Brain microvascular endothelial cell (primary cell): ENCODE data around the gene CD3E.

Experiments used
- DNase-seq: peaks from one replicate; pipeline ENCODE4 v3.0.0-alpha.2; 2020
- H3K27ac ChIP-seq: fragments of 250-450 bp; sonication (Bioruptor Pico); 2 replicates; pipeline ENCODE4 v1.5.1; 2020; ENCODE audit warnings: mild to moderate bottlenecking, moderate library complexity
- H3K27me3 ChIP-seq: fragments of 250-450 bp; sonication (Bioruptor Pico); replicated peaks from 2 replicates; pipeline ENCODE4 v1.5.1; 2020; ENCODE audit warnings: mild to moderate bottlenecking
- H3K36me3 ChIP-seq: fragments of 250-450 bp; sonication (Bioruptor Pico); replicated peaks from 2 replicates; pipeline ENCODE4 v1.5.1; 2020; ENCODE audit warnings: mild to moderate bottlenecking
- H3K4me3 ChIP-seq: 2 replicates; pipeline ENCODE4 v1.5.1; 2011; ENCODE audit warnings: low read depth, mild to moderate bottlenecking, control low read depth, low read length, moderate library complexity
- CTCF ChIP-seq: IDR thresholded peaks from 2 replicates; pipeline ENCODE4 v1.5.1; 2011; ENCODE audit warnings: low read depth, mild to moderate bottlenecking, moderate library complexity, low read length, control low read depth, inconsistent platforms; ENCODE audit errors: missing control alignments
- in situ Hi-C: cut with HindIII; loops from 2 replicates; pipeline ENCODE4 v1.10.0; 2017; ENCODE audit warnings: low sequenced_read_pairs, low pct_ligation_motif_present

CD3E gene

GRCh38 chr11:118263695-118264568 lies 40.6 kb upstream of the CD3E start, which contains the start of gene MPZL2:
TSS of gene MPZL2 (minus strand) at chr11:118264297. CDS start at chr11:118264153, 144 bp downstream.
- TF ChIP-seq CTCF = no peak
- Histone ChIP-seq H3K4me3 (no peak within 1 kb of the TSS), H3K27me3 (peaks cover 31% of the 10 kb centered on the region), H3K36me3 (no peaks in the 10 kb centered on the region), H3K27ac (no peak within 1 kb of the TSS)
- no peak for DNase-seq
- in situ Hi-C loops = no loop called here

- no peak for DNase-seq
- TF ChIP-seq CTCF = no peak
- Histone ChIP-seq H3K27me3 (peaks cover 31% of the 10 kb centered on the region), H3K36me3 (no peaks in the 10 kb centered on the region), H3K27ac (no peak overlapping the region), H3K4me3 (no peak overlapping the region)
- in situ Hi-C loops = no loop called here
Observed at GRCh38 chr11:118264569-118265465, 39.7 kb upstream of the CD3E start.

- Histone ChIP-seq H3K27me3 (peaks cover 31% of the 10 kb centered on the region), H3K36me3 (no peaks in the 10 kb centered on the region), H3K27ac (no peak overlapping the region), H3K4me3 (no peak overlapping the region)
- TF ChIP-seq CTCF = no peak
- DNase-seq = no peak
- in situ Hi-C loops = no loop called here
Observed at GRCh38 chr11:118265954-118266353, 38.6 kb upstream of the CD3E start.

GRCh38 chr11:118267486-118267885 lies 37.0 kb upstream of the CD3E start:
- no peak overlapping the region for H3K4me3 ChIP-seq
- H3K27ac ChIP-seq = no peak overlapping the region
- H3K27me3 ChIP-seq = peaks cover 31% of the 10 kb centered on the region
- in situ Hi-C loops = no loop called here
- TF ChIP-seq CTCF = no peak
- no peak for DNase-seq
- no peaks in the 10 kb centered on the region for H3K36me3 ChIP-seq

- TF ChIP-seq CTCF = no peak
- Histone ChIP-seq H3K27ac (no peak overlapping the region), H3K4me3 (no peak overlapping the region), H3K36me3 (no peaks in the 10 kb centered on the region), H3K27me3 (no peaks in the 10 kb centered on the region)
- no peak for DNase-seq
- in situ Hi-C loops = no loop called here
Observed at GRCh38 chr11:118272001-118272400, 32.5 kb upstream of the CD3E start.
